GM15510 (cell line): ENCODE data around the gene CCDC188.

Experiments used
- POLR2A ChIP-seq: IDR thresholded peaks from 3 replicates; pipeline ENCODE4 v1.6.1; 2011; ENCODE audit warnings: borderline replicate concordance; ENCODE audit not compliant: insufficient read length; ENCODE audit errors: extremely low read depth

The CCDC188 gene

GRCh38 chr22:20128902-20129746, 21.7 kb downstream of the CCDC188 start:
- no peak for TF ChIP-seq POLR2A

DNA sequence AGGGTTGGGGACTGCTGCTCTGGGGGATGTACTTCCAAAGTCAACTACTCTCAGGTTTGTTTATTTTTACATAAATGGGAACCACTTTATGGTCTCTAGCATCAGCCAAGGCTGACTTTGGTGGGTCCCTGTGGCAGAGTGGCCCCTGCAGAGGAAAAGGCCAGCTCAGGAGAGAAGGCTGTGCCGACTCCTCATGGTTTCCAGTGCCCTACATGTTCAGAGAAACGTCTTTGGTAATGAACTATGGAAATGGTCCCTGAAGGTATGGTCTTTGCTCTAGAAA, 22.3 kb downstream of the CCDC188 start:
- TF ChIP-seq POLR2A = no peak

DNA sequence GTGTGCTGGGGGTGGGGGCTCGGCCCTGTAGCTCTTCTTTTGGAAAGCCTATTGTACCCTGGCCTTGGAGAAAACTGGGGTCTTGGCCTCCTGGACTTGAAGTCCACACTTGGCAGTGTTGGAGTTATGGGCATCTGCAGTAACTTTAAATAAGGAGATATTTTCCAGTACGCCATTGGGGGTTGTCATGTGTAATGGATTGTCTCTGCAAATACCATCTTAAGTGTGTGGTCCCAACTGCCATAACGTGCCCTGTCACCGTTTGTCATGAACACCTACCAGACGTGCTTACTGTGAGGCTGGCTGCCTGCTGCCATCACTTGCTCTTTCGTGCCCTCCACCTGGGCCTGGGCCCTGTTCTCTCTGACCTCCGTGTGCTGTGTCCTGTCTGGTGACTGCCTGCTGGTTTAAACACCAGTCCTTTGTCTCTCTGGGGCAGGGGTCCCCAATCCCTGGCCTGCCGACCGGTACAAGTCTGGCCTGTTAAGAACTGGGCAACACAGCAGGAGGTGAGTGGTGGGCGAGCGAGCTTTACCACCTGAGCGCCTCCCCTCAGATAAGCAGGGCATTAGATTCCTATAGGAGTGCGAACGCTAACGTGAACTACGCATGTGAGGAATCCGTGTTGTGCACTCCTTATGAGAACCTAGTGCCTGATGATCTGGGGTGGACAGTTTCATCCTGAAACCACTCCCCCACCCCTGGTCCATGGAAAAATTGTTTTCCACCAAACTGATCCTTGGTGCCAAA, 22.8 kb downstream of the CCDC188 start:
- TF ChIP-seq POLR2A = no peak

- TF ChIP-seq POLR2A = no peak
Observed at GRCh38 chr22:20127318-20127868, 23.5 kb downstream of the CCDC188 start.

DNA sequence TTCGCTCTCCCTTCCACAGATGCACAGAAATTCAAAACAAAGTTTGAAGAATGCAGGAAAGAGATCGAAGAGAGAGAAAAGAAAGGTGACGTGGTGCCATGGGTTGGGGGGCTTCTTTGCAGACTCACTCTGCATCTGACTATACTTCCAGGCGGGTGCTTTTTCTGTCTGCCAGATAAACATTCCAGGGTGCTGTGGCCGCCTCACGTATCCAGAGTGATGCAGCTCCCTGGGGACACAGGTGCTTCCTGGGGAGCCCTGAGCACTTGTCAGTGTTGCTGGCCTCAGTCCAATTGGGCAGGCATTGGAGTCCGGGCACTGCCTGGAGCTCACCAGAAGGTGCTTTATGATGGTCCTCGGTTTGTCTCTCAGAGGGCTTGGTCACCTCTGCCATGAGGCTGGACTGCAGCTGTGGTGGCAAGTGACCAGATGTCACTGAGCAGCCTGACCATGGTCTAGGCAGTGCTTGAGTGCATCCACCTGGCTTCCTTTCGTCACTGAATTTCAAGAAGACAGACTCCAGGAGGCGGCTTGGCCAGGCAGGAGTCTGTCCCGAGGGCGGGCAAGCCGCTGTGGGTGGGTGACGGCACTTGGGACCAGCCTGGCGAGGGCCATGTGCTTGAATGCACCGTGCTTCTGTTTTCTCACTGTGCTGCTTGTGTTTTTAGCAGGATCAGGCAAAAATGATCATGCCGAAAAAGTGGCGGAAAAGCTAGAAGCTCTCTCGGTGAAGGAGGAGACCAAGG, 24.4 kb downstream of the CCDC188 start:
- TF ChIP-seq POLR2A = no peak

- no peak for TF ChIP-seq POLR2A
Observed at GRCh38 chr22:20125201-20126174, 25.4 kb downstream of the CCDC188 start.

DNA sequence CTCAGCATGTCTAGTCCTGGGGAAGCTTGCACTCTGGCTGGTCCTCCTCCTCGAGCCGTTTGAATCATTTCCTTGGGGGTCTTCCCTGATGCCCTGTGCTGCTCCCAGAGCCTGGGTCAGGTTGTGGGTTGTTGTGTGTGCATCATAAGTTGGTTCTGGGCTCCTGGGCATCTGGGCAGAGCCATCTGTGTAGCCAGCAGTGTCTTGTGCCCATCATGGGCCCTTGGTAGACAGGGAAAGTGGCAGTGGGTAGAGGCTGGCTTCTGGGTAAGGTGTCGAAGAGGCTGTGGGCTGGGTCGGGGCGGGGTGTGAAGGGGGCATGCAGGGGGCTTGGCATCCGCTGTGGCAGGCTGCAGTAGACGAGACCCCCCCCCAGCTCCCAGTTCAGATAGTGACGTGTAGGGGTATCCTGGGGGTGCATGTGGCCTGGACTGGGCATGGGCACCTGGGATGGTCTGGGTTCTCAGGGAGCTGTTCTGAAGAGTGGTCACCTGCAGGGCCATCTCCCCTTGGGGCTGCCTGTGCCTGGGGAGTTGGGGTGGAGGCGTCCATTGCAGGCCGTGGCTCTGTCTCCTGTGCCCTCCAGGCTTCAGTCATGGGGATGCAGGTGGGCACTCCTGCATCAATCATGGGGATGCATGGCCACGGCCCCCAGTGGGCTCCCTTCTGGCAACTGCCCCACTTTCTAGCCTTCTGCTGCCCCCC, 26.6 kb downstream of the CCDC188 start:
- no peak for TF ChIP-seq POLR2A

DNA sequence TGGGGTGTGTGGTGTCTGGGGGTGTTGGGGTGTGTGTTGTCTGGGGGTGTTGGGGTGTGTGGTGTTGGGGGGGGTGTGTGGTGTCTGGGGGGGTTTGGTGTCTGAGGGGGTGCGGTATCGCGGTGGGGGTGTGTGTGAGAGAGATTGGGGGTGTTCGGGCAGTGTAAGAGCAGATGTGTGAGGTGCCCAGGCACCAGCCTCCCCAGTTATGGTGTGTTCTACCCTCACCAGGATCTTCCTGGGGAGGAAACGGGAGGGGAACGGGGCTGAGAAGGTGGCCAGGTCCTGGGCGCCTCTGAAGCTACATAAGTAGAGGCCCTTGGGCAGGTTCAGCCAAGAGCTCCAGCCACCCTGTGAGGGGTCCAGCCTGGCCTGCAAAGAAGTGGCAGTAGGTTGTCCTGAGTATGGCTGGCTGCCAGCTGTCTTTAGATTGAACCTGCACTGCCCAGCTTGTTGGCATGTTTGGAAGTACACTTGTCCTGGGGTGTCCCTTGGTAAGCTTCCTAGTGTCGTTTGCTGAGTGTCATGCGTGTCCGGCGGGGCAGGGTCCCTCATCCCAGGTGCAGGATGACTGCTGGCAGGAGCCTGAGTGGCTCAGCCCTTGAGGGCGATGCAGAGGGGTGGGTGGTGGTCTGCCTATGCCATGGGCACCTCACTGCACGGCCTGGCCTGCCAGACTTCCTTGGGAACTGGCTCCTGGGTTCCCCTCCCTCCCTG, 27.3 kb downstream of the CCDC188 start:
- TF ChIP-seq POLR2A = no peak

- no peak for TF ChIP-seq POLR2A
Observed at GRCh38 chr22:20121856-20122415, 28.9 kb downstream of the CCDC188 start.

DNA sequence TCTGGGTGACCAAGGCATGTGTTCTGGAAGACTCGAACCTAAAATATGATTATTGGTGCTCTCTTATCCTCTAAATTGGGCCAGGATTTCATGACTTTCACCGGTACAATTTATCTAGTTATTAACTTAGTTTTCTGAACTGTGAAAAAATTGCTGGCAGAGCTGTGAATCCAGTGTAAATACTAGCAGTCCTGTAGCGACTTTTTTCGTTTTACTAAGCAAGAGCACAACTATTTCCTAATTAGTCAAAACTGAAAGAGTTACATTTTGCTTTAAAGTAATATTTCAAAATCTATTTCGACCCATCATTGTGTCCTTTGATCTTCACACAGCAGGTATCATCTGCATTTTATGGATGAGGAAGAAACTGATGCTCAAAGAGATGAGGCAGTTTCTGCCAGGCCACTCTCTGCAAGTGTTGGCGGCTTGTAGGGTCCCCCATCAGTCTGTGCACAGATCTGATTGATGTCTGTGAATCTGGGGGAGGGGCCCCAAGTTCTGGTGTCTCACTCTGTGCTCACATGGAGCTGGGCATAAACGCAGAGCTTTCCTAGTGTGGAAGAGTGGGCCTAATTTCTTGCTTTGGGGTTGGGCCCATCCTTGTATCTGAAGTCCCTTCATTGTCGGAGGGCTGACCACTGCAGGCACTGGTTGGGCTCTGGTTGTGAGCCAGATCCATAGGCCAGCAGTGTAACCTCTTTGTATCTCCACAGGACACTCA, 32.4 kb downstream of the CCDC188 start:
- TF ChIP-seq POLR2A = no peak

GRCh38 chr22:20117633-20118299, 33.1 kb downstream of the CCDC188 start:
- TF ChIP-seq POLR2A = no peak
